ENCODE measurements around the gene TBCD.

The TBCD gene

GRCh38 chr17:82751571-82752370 lies at the start of gene TBCD:
Gene TBCD, plus strand, starts transcription at chr17:82752065. Its CDS starts 129 bp downstream, at chr17:82752194.
- in situ Hi-C loops (cut with HindIII; ENCODE audit: low sequenced_read_pairs): no loop called here

- in situ Hi-C loops (cut with HindIII; ENCODE audit: low sequenced_read_pairs): no loop called here
Observed at GRCh38 chr17:82702231-82702927, 49.5 kb upstream of the TBCD start.

DNA sequence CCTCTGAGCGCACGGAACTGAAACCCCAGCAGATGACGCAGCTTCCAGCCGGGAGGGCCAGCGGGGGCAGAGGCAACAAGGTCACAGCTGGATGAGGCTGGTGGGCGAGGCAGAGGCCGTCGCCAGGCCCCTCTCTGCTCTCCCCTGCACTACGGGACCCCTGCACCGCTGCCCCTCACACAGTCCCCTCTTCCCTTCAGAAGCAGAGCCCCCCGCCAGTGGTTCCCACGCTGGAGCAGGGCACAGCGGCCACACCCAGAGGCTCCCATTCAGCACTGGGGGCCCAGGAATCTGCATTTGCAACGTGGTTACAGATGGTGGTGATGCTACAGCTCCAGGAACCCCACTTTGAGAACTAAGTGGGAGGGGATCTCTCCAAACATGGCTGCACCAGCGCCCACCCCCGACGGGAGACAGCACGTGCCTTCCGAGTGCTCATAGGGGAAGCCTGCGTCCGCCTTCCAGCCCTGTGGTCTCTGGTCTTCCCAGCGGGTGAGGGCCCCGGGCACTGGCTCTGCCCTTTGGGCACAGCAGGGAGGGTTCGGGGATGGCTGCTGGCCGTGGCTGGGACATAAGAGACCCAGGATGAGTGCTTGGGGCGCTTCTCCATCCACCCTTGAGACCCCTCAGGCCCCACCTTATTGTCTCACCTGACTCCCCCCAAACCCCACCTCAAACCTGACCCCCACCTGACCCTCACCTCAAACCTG lies 48.7 kb upstream of the TBCD start:
- in situ Hi-C loops (cut with HindIII; ENCODE audit: low sequenced_read_pairs): no loop called here

DNA sequence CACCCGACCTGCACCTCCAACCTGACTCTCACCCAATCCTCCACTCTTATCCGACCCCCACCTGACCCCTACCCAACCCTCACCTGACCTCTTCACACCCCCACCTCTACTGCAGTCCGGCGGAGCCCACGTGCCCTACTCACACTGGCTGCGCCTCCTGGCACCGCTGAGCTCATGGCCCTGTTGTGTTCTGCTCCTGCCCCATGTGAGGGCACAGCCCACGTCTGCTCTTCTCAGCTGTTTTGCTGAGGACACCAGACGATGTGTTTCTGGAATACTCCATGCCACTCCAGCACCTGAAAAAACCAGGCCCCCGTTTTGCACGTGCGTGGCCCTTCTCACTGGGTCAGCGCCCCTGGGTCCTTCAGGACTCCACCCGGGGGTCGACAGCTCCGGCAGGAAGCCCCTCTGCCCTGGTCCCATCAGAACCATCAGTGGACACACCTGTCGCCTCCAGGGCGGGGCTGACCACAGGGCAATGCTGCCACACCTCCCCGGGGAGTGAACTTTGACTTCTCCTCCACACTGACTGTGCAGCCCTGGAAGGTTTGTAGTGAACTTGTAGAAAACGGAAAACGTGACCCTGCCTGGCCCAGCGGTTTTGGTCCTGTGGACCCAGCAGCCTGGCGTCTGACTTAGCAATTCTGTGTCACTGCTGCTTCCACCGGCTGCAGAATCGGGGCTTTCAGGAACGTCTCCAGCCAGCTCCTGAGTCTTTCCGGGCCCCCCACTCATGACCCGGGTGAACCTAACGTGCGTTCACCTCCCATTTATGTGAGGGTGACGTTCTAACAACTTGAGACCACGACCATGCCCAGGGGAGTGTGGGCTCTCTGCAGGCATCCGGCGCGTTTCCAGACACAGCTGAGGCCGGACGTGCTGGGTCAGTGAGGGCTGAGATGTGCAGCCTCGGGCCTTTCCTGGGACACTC lies 47.7 kb upstream of the TBCD start:
- in situ Hi-C loops (cut with HindIII; ENCODE audit: low sequenced_read_pairs): no loop called here

DNA sequence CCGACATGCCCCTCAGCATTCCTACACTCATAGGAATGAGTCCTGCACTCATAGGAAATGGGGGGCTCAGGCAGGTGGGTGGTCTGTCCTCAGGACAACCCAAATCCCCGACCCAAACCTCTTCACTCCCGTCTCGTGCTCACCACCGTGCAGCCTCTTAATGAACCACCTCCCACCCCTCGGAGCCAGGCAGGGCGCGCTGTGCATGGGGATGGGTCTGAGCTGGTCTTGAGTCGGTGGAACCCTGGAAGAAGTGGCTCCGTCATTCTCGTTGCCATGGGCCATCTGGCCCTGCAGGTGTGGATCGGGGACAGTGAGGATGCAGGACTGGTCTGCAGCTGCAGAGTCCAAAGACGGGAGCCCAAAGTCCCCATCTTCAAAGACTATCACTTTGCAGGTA lies 47.0 kb upstream of the TBCD start:
- in situ Hi-C loops (cut with HindIII; ENCODE audit: low sequenced_read_pairs): no loop called here

DNA sequence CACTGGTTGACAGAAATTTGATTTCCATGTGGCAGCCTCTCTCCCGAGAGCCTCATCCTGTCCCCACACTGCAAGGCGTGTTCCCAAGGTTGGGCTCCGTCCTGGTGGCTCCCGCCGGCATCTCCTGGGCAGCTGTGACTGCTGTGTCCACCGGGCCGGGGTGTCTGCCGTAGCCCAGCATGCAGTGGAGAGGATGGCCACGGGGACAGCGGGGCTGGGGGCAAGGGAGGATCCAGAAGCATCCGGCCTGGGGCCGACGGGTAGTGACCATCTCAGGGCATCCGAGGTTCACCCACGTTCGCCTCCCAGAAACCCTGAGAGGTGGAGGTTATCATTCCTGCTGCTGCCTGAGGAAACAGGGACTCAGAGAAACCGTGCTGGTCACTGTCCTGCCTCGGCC lies 46.1 kb upstream of the TBCD start:
- in situ Hi-C loops (cut with HindIII; ENCODE audit: low sequenced_read_pairs): no loop called here

GRCh38 chr17:82709024-82709675 lies 42.7 kb upstream of the TBCD start:
- in situ Hi-C loops (cut with HindIII; ENCODE audit: low sequenced_read_pairs): no loop called here

- in situ Hi-C loops (cut with HindIII; ENCODE audit: low sequenced_read_pairs): no loop called here
Observed at GRCh38 chr17:82709676-82710498, 42.0 kb upstream of the TBCD start.

DNA sequence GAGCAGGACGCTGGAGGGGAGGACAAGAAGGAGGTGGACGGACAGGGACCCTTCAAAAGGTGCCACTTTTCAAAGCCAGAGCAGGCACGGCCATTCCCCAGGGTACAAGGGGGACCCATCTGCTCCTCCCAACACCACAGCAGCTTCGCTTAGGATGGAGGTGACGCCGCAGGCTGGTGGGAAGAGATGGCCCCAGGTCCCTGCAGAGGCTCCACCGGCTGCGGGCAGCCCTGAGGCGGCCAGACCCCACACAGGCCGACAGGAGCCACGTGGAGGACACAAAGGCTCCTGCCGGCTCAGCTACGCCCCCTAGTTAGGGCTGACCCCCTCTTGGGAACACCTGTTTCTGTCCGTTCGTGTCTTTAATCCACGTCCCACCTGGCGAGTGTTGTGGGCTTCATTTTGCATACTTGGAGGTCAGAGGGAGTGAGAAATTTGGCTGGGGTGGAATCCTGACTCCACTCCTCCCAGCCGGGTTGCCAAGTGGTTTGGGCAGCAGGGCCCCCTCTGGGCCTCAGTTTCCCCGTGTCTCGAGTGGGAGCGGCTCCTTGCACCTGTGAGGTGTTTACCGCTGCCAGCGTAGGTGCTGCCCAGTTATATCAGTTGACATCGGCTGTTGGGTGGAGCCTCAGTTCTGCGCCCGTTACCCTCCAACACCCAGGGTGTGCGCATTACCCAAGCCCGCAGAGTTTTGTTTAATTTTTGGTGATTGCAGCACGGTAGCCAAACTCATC lies 41.2 kb upstream of the TBCD start:
- in situ Hi-C loops (cut with HindIII; ENCODE audit: low sequenced_read_pairs): no loop called here

GRCh38 chr17:82713071-82713723 lies 38.7 kb upstream of the TBCD start:
- in situ Hi-C loops (cut with HindIII; ENCODE audit: low sequenced_read_pairs): no loop called here

GRCh38 chr17:82716203-82717010 lies 35.5 kb upstream of the TBCD start, which contains the start of gene FN3KRP:
Gene FN3KRP, plus strand, starts transcription at chr17:82716706. Its CDS starts 50 bp downstream, at chr17:82716756.
- in situ Hi-C loops (cut with HindIII; ENCODE audit: low sequenced_read_pairs): no loop called here

DNA sequence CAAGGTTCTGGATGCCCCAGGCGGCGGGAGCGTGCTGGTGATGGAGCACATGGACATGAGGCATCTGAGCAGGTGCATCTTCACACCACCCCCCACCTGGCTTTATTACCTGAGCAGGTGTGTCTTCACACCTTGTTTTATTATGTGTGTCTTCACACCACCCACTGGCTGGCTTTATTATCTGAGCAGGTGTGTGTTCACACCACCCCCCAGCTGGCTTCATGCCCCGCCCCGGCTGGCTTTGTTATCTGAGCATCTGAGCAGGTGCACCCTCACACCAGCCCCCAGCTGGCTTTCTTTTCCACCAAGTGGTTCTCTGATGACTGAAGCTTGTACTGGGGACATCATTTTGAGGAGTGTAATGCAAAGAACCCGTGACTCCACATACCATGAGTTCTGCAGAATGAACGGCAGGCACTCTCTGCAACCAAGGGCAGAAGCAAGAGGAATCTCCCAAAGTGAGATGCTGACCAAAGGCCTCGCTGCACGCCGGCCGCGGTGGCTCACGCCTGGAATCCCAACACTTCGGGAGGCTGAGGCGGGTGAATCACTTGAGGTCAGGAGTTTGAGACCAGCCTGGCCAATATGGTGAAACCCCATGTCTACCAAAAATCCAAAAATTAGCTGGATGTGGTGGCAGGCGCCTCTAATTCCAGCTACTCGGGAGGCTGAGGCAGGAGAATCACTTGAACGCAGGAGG lies 32.7 kb upstream of the TBCD start:
- in situ Hi-C loops (cut with HindIII; ENCODE audit: low sequenced_read_pairs): no loop called here

DNA sequence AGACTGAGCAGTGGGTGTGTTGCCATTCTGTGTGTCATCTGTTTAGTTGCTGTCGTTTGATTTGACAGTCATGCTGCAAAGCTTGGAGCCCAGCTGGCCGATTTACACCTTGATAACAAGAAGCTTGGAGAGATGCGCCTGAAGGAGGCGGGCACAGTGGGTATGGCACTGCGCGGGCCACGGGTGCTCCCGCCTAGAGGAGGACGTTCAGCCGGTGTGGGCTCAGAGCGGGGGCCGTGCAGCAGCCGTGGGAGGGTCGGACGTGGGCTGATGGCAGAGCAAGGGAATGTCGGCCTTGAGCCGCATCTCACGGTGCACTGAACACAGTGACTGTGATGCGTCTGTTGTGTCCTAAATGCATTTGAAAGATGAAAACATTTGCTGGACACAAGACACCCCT lies 31.7 kb upstream of the TBCD start:
- in situ Hi-C loops (cut with HindIII; ENCODE audit: low sequenced_read_pairs): no loop called here

DNA sequence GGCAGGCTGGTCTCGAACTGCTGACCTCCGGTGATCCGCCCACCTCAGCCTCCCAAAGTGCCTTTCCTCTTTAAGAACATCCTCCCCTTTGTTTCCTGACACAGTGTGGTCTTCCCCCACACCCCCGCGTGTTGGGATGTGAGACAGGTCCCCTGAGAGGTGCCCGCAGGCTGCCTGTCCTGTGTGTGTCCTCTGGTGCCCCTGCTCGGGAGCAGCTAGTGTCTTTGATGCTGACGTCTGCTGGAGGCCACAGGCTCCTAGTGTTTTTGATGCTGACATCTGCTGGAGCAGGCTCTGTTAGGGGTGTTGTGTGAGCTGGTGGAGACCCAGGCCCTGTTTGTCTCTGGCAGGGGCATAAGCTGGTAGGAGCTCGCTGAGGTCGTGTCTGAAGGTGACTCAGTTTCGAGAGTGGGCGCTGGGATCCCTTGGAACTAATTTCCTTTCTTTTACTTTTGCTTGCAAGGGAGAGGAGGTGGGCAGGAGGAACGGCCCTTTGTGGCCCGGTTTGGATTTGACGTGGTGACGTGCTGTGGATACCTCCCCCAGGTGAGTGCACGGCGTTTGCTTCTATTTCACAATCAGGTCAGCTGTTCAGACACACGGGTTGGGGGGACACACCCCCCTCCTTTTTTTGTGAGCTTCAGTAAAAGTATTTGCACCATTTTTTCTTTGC lies 29.4 kb upstream of the TBCD start:
- in situ Hi-C loops (cut with HindIII; ENCODE audit: low sequenced_read_pairs): no loop called here

DNA sequence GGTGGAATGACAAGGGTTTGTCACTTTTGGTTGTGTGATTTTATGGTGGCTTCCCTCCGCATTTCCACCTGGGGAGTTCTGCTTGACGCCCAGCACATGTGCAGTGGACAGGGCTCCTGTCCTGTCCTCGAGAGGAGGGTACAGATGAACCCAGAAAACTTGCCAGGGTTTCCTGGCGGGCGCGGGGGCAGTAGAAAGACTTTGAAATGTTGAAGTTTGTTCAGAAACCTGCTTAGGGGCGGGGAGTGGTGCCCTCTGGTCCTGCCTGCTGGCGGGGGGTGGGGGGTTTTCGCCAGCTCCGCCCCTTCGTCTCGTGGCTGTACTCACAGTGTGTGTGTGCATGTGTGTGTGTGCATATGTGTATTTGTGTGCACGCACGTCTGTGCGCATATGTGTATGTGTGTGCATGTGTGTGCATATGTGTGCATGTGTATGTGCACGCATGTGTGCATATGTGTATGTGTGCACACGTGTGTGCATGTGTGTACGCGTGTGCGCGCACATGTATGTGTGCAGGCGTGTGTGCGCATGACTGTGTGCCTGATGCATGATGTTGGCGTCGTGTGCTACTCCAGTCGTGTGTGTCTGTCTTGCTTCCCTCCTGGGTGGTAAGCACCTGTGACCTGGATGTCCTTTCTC lies 28.6 kb upstream of the TBCD start:
- in situ Hi-C loops (cut with HindIII; ENCODE audit: low sequenced_read_pairs): no loop called here

- in situ Hi-C loops (cut with HindIII; ENCODE audit: low sequenced_read_pairs): no loop called here
Observed at GRCh38 chr17:82726427-82726826, 25.4 kb upstream of the TBCD start.

Measured in DLD1 (cell line).